Caco-2 (cell line): ENCODE measurements around the gene RIPOR3. TPM values are rescaled to one million over a fixed set of nuclear protein-coding genes. Genes with fewer than 3 reads are reported as not detected.

Experiments used
- BruUV-seq: library from RNA; stranded (reverse); fragments of 400-500 nt; replicated peaks from 2 replicates; lab custom pipeline; 2021; lab: Mats Ljungman, UMichigan
- CTCF ChIA-PET: fragments of 300-600 bp; sonication (Branson Sonifier 250); formaldehyde crosslinking; loops from one replicate; lab custom pipeline; 2022; ENCODE audit warnings: antibody characterized with exemption; lab: Charles Lee
- POLR2A ChIA-PET: fragments of 300-600 bp; sonication (Branson Sonifier 250); formaldehyde crosslinking; loops from one replicate; lab custom pipeline; 2022; ENCODE audit warnings: antibody characterized with exemption; lab: Charles Lee
- DNase-seq, 2 experiments: peaks; one replicate each; pipeline versions ENCODE4 v3.0.0 to v3.0.0-alpha.2; 2020 to 2022
- H3K27me3 ChIP-seq: replicated peaks from 2 replicates; pipeline ENCODE4 v1.6.0; 2011; ENCODE audit warnings: low read length; ENCODE audit not compliant: control insufficient read depth, insufficient read depth
- H3K36me3 ChIP-seq: 2 replicates; pipeline ENCODE4 v1.5.1; 2011; ENCODE audit warnings: low read length; ENCODE audit not compliant: control insufficient read depth, insufficient read depth
- H3K4me1 ChIP-seq: fragments of 250-450 bp; sonication (Bioruptor Pico); 2 replicates; pipeline ENCODE4 v1.5.1; 2020; ENCODE audit warnings: mild to moderate bottlenecking
- H3K4me3 ChIP-seq: 2 replicates; pipeline ENCODE4 v1.5.1; 2011; ENCODE audit warnings: low read depth, mild to moderate bottlenecking, control low read depth, low read length
- H3K9me3 ChIP-seq: fragments of 250-450 bp; sonication (Bioruptor Pico); 2 replicates; pipeline ENCODE4 v1.5.1; 2020; ENCODE audit warnings: mild to moderate bottlenecking, moderate library complexity
- H3K27ac Mint-ChIP-seq: one replicate; pipeline ENCODE4 v1.8.0; 2022; ENCODE audit warnings: mixed read lengths; ENCODE audit not compliant: unreplicated experiment
- H3K27me3 Mint-ChIP-seq: one replicate; pipeline ENCODE4 v1.8.0; 2022; ENCODE audit warnings: mixed read lengths; ENCODE audit not compliant: insufficient read depth, unreplicated experiment
- H3K36me3 Mint-ChIP-seq: one replicate; pipeline ENCODE4 v1.8.0; 2022; ENCODE audit warnings: mild to moderate bottlenecking, mixed read lengths; ENCODE audit not compliant: insufficient read depth, unreplicated experiment
- H3K4me1 Mint-ChIP-seq: one replicate; pipeline ENCODE4 v1.8.0; 2022; ENCODE audit warnings: low read depth, mixed read lengths; ENCODE audit not compliant: unreplicated experiment
- H3K4me3 Mint-ChIP-seq: one replicate; pipeline ENCODE4 v1.8.0; 2022; ENCODE audit warnings: mild to moderate bottlenecking, moderate library complexity, mixed read lengths; ENCODE audit not compliant: unreplicated experiment
- H3K9me3 Mint-ChIP-seq: one replicate; pipeline ENCODE4 v1.8.0; 2022; ENCODE audit warnings: mixed read lengths; ENCODE audit not compliant: unreplicated experiment
- CTCF ChIP-seq, 2 experiments: fragments of 200-600 bp in 1 of 2; IDR thresholded peaks; 1 replicate in 1 of 2; 2 replicates in 1 of 2; pipeline versions ENCODE4 v1.5.1 to v1.8.0; 2011 to 2022; ENCODE audit warnings: antibody characterized with exemption in 1 of 2, control low read depth in 1 of 2, inconsistent platforms in 1 of 2, low read depth in 1 of 2, low read length in 1 of 2, mild to moderate bottlenecking in 1 of 2, moderate library complexity in 1 of 2; ENCODE audit not compliant: insufficient read depth in 1 of 2, severe bottlenecking in 1 of 2, unreplicated experiment in 1 of 2
- intact Hi-C: fragments of 100-400 bp; cut with micrococcal nuclease; formaldehyde crosslinking; loops from one replicate; pipeline ENCODE4 v1.10.0; 2022; ENCODE audit not compliant: unreplicated experiment
- total RNA-seq: library from RNA; stranded (reverse); gene quantifications from 2 replicates; pipeline ENCODE4 v1.2.3, GENCODE V29; 2022

The RIPOR3 gene
- total RNA-seq, 1 experiment from 2014 or later = 0.18 TPM

- H3K4me1 Mint-ChIP-seq = no peaks in the 10 kb centered on the region
- no peak for TF ChIP-seq CTCF (IDR thresholded peaks at IDR 0.05; ENCODE audit: insufficient read depth in 1 of 2, low read depth in 1 of 2, low read length in 1 of 2, severe bottlenecking in 1 of 2, unreplicated experiment in 1 of 2)
- H3K36me3 Mint-ChIP-seq = no peaks in the 10 kb centered on the region
- no peaks in the 10 kb centered on the region for H3K27me3 ChIP-seq
- POLR2A ChIA-PET = no interaction called here
- no peaks in the 10 kb centered on the region for H3K27me3 Mint-ChIP-seq
- BruUV-seq = no TSS peak
- H3K4me3 ChIP-seq = no peak overlapping the region
- intact Hi-C loops = no loop called here
- DNase-seq = no peak
- no peaks in the 10 kb centered on the region for H3K4me1 ChIP-seq
- H3K9me3 Mint-ChIP-seq = no peaks in the 10 kb centered on the region
- CTCF ChIA-PET = no interaction called here
- H3K36me3 ChIP-seq = no peaks in the 10 kb centered on the region
- H3K4me3 Mint-ChIP-seq = no peak overlapping the region
- no peak overlapping the region for H3K27ac Mint-ChIP-seq
- H3K9me3 ChIP-seq = peaks cover 5% of the 10 kb centered on the region; the same call in 1 of the 2 replicates
Observed at GRCh38 chr20:50554694-50555579, 136.4 kb downstream of the RIPOR3 start.

GRCh38 chr20:50552979-50553378 is 138.4 kb downstream of the RIPOR3 start:
- ChIA-PET CTCF (interaction anchor here (1.2 to 1.3 kb wide), 2 partner anchors 35 to 74 kb away, joined by 3 read pairs; no protein-coding TSS in a partner anchor), POLR2A (no interaction called here)
- no peaks in the 10 kb centered on the region for H3K36me3 ChIP-seq

More at GRCh38 chr20:50552979-50553378, 138.4 kb downstream of the RIPOR3 start:
- H3K4me3 ChIP-seq = no peak overlapping the region
- no peak for TF ChIP-seq CTCF (IDR thresholded peaks at IDR 0.05; ENCODE audit: insufficient read depth in 1 of 2, low read depth in 1 of 2, low read length in 1 of 2, severe bottlenecking in 1 of 2, unreplicated experiment in 1 of 2)
- peaks cover 6% of the 10 kb centered on the region for H3K36me3 Mint-ChIP-seq
- no peaks in the 10 kb centered on the region for H3K4me1 ChIP-seq
- H3K4me1 Mint-ChIP-seq = no peaks in the 10 kb centered on the region
- H3K27ac Mint-ChIP-seq = no peak overlapping the region
- H3K27me3 ChIP-seq = no peaks in the 10 kb centered on the region
- H3K9me3 ChIP-seq = peaks cover 5% of the 10 kb centered on the region; the same call in 1 of the 2 replicates
- H3K4me3 Mint-ChIP-seq = no peak overlapping the region
- BruUV-seq = no TSS peak
- no peak for DNase-seq
- no peaks in the 10 kb centered on the region for H3K27me3 Mint-ChIP-seq
- intact Hi-C loops = no loop called here
- H3K9me3 Mint-ChIP-seq = no peaks in the 10 kb centered on the region
